Natural killer cell (primary cell): ENCODE measurements around the gene FARS2. TPM values are rescaled to one million over a fixed set of nuclear protein-coding genes. Genes with fewer than 3 reads are reported as not detected.

Experiments used
- ATAC-seq, 3 donors: fragments of 150-1000 bp in 2 of 3; fragments of 200-7000 bp in 1 of 3; cut with Tn5 transposase; 1 replicate in 1 of 3; 2 replicates in 2 of 3; pipeline ENCODE4 v1.10.0; 2021; ENCODE audit warnings: mild to moderate bottlenecking in 2 of 3, moderate library complexity in 2 of 3
- DNase-seq, 2 donors: peaks; one replicate each; pipeline versions ENCODE4 v3.0.0 to v3.0.0-alpha.2; 2013 to 2021; ENCODE audit warnings: mixed read lengths in 1 of 2
- H3K27ac ChIP-seq: one replicate; pipeline ENCODE4 v1.5.1; 2013; ENCODE audit warnings: mild to moderate bottlenecking, low read length
- H3K27me3 ChIP-seq: one replicate; pipeline ENCODE4 v1.6.1; 2013; ENCODE audit warnings: low read length; ENCODE audit not compliant: control insufficient read depth, insufficient read depth
- H3K36me3 ChIP-seq: one replicate; pipeline ENCODE4 v1.6.1; 2013; ENCODE audit warnings: low read length; ENCODE audit not compliant: control insufficient read depth, insufficient read depth
- H3K4me1 ChIP-seq: one replicate; pipeline ENCODE4 v1.6.1; 2013; ENCODE audit warnings: low read length; ENCODE audit not compliant: control insufficient read depth, insufficient read depth
- H3K4me3 ChIP-seq: one replicate; pipeline ENCODE4 v1.5.1; 2013; ENCODE audit warnings: low read length
- H3K9me3 ChIP-seq: one replicate; pipeline ENCODE4 v1.6.1; 2013; ENCODE audit warnings: low read length; ENCODE audit not compliant: control insufficient read depth, insufficient read depth
- H3K27ac Mint-ChIP-seq, 2 donors: one replicate each; pipeline ENCODE4 v1.8.0; 2022; ENCODE audit warnings: mild to moderate bottlenecking in 2 of 2, mixed read lengths in 2 of 2, moderate library complexity in 1 of 2
- H3K27me3 Mint-ChIP-seq, 2 donors: one replicate each; pipeline ENCODE4 v1.8.0; 2022; ENCODE audit warnings: low read depth in 2 of 2, mixed read lengths in 2 of 2
- H3K36me3 Mint-ChIP-seq: one replicate; pipeline ENCODE4 v1.8.0; 2022; ENCODE audit warnings: mixed read lengths
- H3K4me1 Mint-ChIP-seq, 2 donors: one replicate each; pipeline ENCODE4 v1.8.0; 2022; ENCODE audit warnings: mixed read lengths in 2 of 2
- H3K4me3 Mint-ChIP-seq: one replicate; pipeline ENCODE4 v1.8.0; 2022; ENCODE audit warnings: mild to moderate bottlenecking, moderate library complexity, mixed read lengths
- H3K9me3 Mint-ChIP-seq, 2 donors: one replicate each; pipeline ENCODE4 v1.8.0; 2022; ENCODE audit warnings: mixed read lengths in 2 of 2
- WGBS: methylation state at CpG from one replicate; pipeline ENCODE4 v1.1.7; 2013; ENCODE audit warnings: missing lambda C conversion rate; ENCODE audit not compliant: insufficient coverage; 5-methylcytosine and 5-hydroxymethylcytosine counted together
- intact Hi-C: fragments of 100-400 bp; cut with micrococcal nuclease; formaldehyde crosslinking; loops from one replicate; pipeline ENCODE4 v1.14.2; 2022
- total RNA-seq, 4 donors: library from RNA; stranded (reverse); fragments of 120-200 nt in 1 of 4; gene quantifications; one replicate each; pipeline versions ENCODE4 v1.2.3 to v1.2.4, GENCODE V29; 2013 to 2022
- TF ChIP-seq, protein P1 (sequence below): fragments of 200-600 bp; IDR thresholded peaks from one replicate; pipeline ENCODE4 v1.8.0; 2022; ENCODE audit warnings: antibody characterized with exemption

FARS2 gene
- total RNA-seq, 3 donors from 2014 or later (not counting 1 experiment from before 2014, with no cell fraction given), result 15.3 to 24.8 (median 22.7) TPM

DNA sequence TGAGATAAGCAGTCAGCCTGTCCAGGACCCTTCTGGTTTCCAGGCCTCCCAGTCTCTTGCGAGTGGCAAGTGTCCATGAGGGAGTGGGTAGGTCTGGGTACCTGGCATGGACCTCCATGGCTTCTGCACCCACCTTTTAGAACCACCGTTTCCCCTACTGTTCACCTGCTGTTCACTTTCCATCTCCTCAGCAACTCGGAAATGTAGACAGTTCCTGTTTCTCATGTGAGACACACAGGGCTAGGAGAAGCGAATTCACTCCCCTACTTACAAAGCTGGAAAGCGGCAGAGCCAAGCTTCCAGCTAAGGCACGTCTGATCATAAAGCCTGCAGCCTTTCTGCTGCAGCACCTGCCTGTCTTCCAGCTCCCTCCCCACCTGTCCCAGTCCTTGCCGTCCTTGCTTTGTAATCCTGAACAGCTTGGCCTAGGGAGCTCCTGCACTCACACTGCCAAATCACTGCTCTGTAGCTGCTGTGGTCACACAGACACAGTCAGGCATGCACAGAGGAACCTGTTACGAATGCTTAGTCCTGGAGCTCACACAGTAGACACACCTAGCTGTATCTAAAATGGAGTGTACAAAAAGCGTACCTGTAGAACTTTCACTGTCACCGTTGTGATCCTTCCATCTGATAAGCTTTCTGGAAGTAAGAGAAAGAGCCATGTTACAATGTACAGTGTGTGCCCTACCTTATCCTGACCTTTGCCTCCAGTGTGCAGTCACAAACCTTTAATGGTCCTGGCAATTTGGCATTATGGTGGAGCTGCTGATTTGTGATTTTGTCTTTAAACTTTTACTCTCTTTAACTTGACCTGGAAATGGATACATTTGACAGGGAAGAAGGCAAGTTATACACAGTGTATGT is 451.3 kb downstream of the FARS2 start:
- H3K9me3 ChIP-seq, result peaks cover 8% of the 10 kb centered on the region
- H3K4me3 ChIP-seq, result no peak overlapping the region
- Mint-ChIP-seq H3K9me3 (peaks cover 0 to 2% of the 10 kb centered on the region in 2 donors), H3K36me3 (peaks cover 22% of the 10 kb centered on the region), H3K4me3 (no peak overlapping the region), H3K27me3 (no peaks in the 10 kb centered on the region), H3K27ac (no peak overlapping the region), H3K4me1 (peaks cover 8 to 13% of the 10 kb centered on the region in 2 donors)
- H3K27ac ChIP-seq, result no peak overlapping the region
- no peaks in the 10 kb centered on the region for H3K4me1 ChIP-seq
- TF ChIP-seq, protein P1, sequence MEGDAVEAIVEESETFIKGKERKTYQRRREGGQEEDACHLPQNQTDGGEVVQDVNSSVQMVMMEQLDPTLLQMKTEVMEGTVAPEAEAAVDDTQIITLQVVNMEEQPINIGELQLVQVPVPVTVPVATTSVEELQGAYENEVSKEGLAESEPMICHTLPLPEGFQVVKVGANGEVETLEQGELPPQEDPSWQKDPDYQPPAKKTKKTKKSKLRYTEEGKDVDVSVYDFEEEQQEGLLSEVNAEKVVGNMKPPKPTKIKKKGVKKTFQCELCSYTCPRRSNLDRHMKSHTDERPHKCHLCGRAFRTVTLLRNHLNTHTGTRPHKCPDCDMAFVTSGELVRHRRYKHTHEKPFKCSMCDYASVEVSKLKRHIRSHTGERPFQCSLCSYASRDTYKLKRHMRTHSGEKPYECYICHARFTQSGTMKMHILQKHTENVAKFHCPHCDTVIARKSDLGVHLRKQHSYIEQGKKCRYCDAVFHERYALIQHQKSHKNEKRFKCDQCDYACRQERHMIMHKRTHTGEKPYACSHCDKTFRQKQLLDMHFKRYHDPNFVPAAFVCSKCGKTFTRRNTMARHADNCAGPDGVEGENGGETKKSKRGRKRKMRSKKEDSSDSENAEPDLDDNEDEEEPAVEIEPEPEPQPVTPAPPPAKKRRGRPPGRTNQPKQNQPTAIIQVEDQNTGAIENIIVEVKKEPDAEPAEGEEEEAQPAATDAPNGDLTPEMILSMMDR, result no peak
- no peak for DNase-seq
- ATAC-seq, result no peak
- 85% methylated on average over 10 of the region's 10 CpGs for WGBS
- H3K27me3 ChIP-seq, result no peaks in the 10 kb centered on the region
- intact Hi-C loops, result loop anchor here (2.0 kb wide), 1 partner anchor 62 kb away; no protein-coding TSS in a partner anchor
- no peaks in the 10 kb centered on the region for H3K36me3 ChIP-seq

DNA sequence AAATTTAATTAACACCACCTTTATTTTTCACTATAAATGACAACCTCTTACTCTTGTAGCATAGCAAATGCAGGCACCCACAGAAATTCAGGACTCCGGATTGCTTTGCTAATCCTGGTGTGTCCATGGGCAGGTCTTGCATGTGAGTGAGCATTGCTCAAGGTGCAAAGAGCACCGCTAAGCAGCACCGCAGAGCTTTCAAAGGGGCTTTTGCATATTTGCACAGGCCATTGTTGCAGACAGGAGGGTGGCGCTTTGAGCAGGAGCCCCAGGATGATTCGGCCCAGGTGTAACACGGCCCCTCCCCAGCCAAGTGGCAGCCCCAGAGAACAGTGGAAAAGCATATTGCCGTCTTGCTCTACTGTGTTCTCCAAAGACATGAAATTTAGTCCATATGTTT is 452.2 kb downstream of the FARS2 start:
- no peak overlapping the region for H3K27ac ChIP-seq
- H3K27me3 Mint-ChIP-seq, result no peaks in the 10 kb centered on the region
- H3K4me3 Mint-ChIP-seq, result no peak overlapping the region
- no peaks in the 10 kb centered on the region for H3K27me3 ChIP-seq
- intact Hi-C loops, result loop anchor here (2.0 kb wide), 1 partner anchor 61 kb away; no protein-coding TSS in a partner anchor
- H3K36me3 ChIP-seq, result no peaks in the 10 kb centered on the region
- no peak overlapping the region for H3K27ac Mint-ChIP-seq
- H3K4me1 ChIP-seq, result no peaks in the 10 kb centered on the region
- H3K4me1 Mint-ChIP-seq, result peaks cover 2 to 6% of the 10 kb centered on the region in 2 donors
- TF ChIP-seq, protein P1, result no peak
- H3K36me3 Mint-ChIP-seq, result peaks cover 22% of the 10 kb centered on the region
- H3K4me3 ChIP-seq, result no peak overlapping the region
- ATAC-seq (no peak), DNase-seq (no peak)
- peaks cover 8% of the 10 kb centered on the region for H3K9me3 ChIP-seq
- peaks cover 0 to 2% of the 10 kb centered on the region in 2 donors for H3K9me3 Mint-ChIP-seq
- WGBS, result 96% methylated on average over 7 of the region's 7 CpGs

DNA sequence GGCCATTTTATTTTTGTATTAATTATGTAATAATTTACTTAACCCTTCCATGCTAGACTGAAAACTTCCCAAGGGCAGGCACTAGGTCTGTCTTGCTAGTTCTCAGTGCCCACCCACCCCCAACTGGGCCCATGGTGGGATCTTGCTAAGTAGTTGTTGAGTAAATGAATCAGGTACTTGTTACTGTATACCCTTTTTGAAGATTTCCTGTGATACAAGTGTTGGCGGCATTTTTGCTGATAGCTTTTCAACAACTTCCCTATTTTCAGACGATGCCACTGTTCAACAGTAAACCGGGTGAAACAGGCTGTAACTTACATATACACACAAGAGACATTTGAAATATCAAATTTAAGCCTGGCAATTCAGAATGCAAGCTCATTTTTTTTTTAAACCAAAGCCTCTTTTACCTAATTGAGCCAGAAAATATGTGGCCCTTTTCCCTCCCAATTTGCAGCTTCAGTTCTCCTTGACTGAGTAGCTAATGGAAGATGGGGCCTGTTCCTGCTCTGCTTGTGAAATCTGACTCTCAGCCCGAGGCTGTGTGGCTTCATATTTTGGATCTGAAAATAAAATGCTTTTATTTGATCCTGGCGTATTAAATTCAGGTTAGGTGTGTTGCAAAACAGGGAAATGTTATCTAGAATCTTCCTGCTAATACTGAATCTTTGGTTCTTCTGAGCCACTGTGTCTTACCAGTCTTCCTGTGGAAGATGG is 457.1 kb downstream of the FARS2 start:
- Histone ChIP-seq H3K27me3 (no peaks in the 10 kb centered on the region), H3K4me1 (peaks cover 6% of the 10 kb centered on the region), H3K9me3 (peaks cover 8% of the 10 kb centered on the region), H3K4me3 (no peak overlapping the region), H3K36me3 (no peaks in the 10 kb centered on the region), H3K27ac (no peak overlapping the region)
- Mint-ChIP-seq H3K4me3 (no peak overlapping the region), H3K27me3 (no peaks in the 10 kb centered on the region), H3K9me3 (peaks cover 0 to 2% of the 10 kb centered on the region in 2 donors), H3K4me1 (peaks cover 20 to 23% of the 10 kb centered on the region in 2 donors), H3K27ac (no peak overlapping the region), H3K36me3 (peaks cover 22% of the 10 kb centered on the region)
- TF ChIP-seq, protein P1, result no peak
- ATAC-seq (no peak), DNase-seq (no peak)
- intact Hi-C loops, result no loop called here
- WGBS, result 59% methylated on average over 5 of the region's 5 CpGs
